Bone marrow (tissue), 2 donors: ENCODE measurements around the gene ARID2.

Source experiments
- DNase-seq, 2 donors: peaks; one replicate each; lab custom pipeline; 2025; lab: John Stamatoyannopoulos, UW

ARID2 gene

GRCh38 chr12:45720069-45720468 is 9.4 kb upstream of the ARID2 start:
- DNase-seq = no peak

GRCh38 chr12:45721369-45721768 is 8.1 kb upstream of the ARID2 start:
- DNase-seq = no peak

- no peak for DNase-seq
These were observed 7.6 kb upstream of the ARID2 start for GRCh38 chr12:45721954-45722353.

- DNase-seq = peak in 1 of 2 donors; percentile 29
These were observed 3.6 kb upstream of the ARID2 start for GRCh38 chr12:45725631-45726602.

GRCh38 chr12:45726603-45727300 is 2.8 kb upstream of the ARID2 start:
- DNase-seq = peak; percentile 55 to 68

- DNase-seq = peak; percentile 87 to 95
These were observed 2.1 kb upstream of the ARID2 start for GRCh38 chr12:45727301-45727979.

GRCh38 chr12:45727980-45728629 is 1.4 kb upstream of the ARID2 start:
- no peak for DNase-seq

GRCh38 chr12:45728630-45729232 is 775 bp upstream of the ARID2 start:
- peak; percentile 79 to 89 for DNase-seq

- peak in 1 of 2 donors; percentile 76 for DNase-seq
These were observed 510 bp downstream of the ARID2 start for GRCh38 chr12:45730084-45730347.

- peak in 1 of 2 donors; percentile 41 for DNase-seq
These were observed 1.1 kb downstream of the ARID2 start for GRCh38 chr12:45730348-45731189.

GRCh38 chr12:45731190-45731775 is 1.8 kb downstream of the ARID2 start:
- no peak for DNase-seq

- no peak for DNase-seq
These were observed 2.7 kb downstream of the ARID2 start for GRCh38 chr12:45732250-45732649.

GRCh38 chr12:45732936-45733335 is 3.4 kb downstream of the ARID2 start:
- DNase-seq = no peak

- no peak for DNase-seq
These were observed 8.1 kb downstream of the ARID2 start for GRCh38 chr12:45737638-45738037.

GRCh38 chr12:45742590-45742989 is 13.1 kb downstream of the ARID2 start:
- DNase-seq = no peak

- DNase-seq = no peak
These were observed 13.7 kb downstream of the ARID2 start for GRCh38 chr12:45743247-45743646.

- peak in 1 of 2 donors; percentile 28 for DNase-seq
These were observed 16.4 kb downstream of the ARID2 start for GRCh38 chr12:45745861-45746277.

GRCh38 chr12:45756666-45757065 is 27.2 kb downstream of the ARID2 start:
- no peak for DNase-seq

GRCh38 chr12:45757172-45757571 is 27.7 kb downstream of the ARID2 start:
- DNase-seq = no peak

GRCh38 chr12:45760333-45760732 is 30.8 kb downstream of the ARID2 start:
- no peak for DNase-seq
